BLaER1 (cell line): ENCODE data around the gene CPLX4.

Experiments
- H3K27ac ChIP-seq: shearing (Covaris generic); formaldehyde crosslinking; 2 replicates; pipeline ENCODE4 v1.8.1; 2022
- H3K27me3 ChIP-seq: shearing (Covaris generic); formaldehyde crosslinking; 2 replicates; pipeline ENCODE4 v1.8.1; 2022
- H3K36me3 ChIP-seq: shearing (Covaris generic); formaldehyde crosslinking; 2 replicates; pipeline ENCODE4 v1.8.1; 2022
- H3K4me1 ChIP-seq: shearing (Covaris generic); formaldehyde crosslinking; 2 replicates; pipeline ENCODE4 v1.8.1; 2022
- H3K4me2 ChIP-seq: shearing (Covaris generic); formaldehyde crosslinking; 2 replicates; pipeline ENCODE4 v1.8.1; 2022
- H3K4me3 ChIP-seq: shearing (Covaris generic); formaldehyde crosslinking; 2 replicates; pipeline ENCODE4 v1.8.1; 2022
- H3K9ac ChIP-seq: shearing (Covaris generic); formaldehyde crosslinking; 2 replicates; pipeline ENCODE4 v1.8.1; 2022
- H3K9me3 ChIP-seq: shearing (Covaris generic); formaldehyde crosslinking; 2 replicates; pipeline ENCODE4 v1.8.1; 2022
- H4K20me1 ChIP-seq: shearing (Covaris generic); formaldehyde crosslinking; 2 replicates; pipeline ENCODE4 v1.8.1; 2022
- Cebpa-rat ChIP-seq: shearing (Covaris generic); IDR thresholded peaks from 2 replicates; pipeline ENCODE4 v1.8.1; 2022

Gene CPLX4

GRCh38 chr18:59286341-59286740 lies 32.1 kb downstream of the CPLX4 start:
- Histone ChIP-seq H4K20me1 (no peaks in the 10 kb centered on the region), H3K27ac (no peak overlapping the region), H3K36me3 (no peaks in the 10 kb centered on the region), H3K4me1 (no peaks in the 10 kb centered on the region), H3K9ac (no peak overlapping the region), H3K27me3 (no peaks in the 10 kb centered on the region), H3K4me3 (no peak overlapping the region), H3K4me2 (no peak overlapping the region), H3K9me3 (no peaks in the 10 kb centered on the region)
- no peak for TF ChIP-seq Cebpa-rat

GRCh38 chr18:59282341-59282740 lies 36.1 kb downstream of the CPLX4 start:
- Histone ChIP-seq H3K4me3 (no peak overlapping the region), H3K4me1 (no peaks in the 10 kb centered on the region), H4K20me1 (no peaks in the 10 kb centered on the region), H3K36me3 (no peaks in the 10 kb centered on the region), H3K27ac (no peak overlapping the region), H3K9me3 (no peaks in the 10 kb centered on the region), H3K4me2 (no peak overlapping the region), H3K9ac (no peak overlapping the region), H3K27me3 (no peaks in the 10 kb centered on the region)
- no peak for TF ChIP-seq Cebpa-rat

- H3K36me3 ChIP-seq = no peaks in the 10 kb centered on the region
- H4K20me1 ChIP-seq = no peaks in the 10 kb centered on the region
- no peak overlapping the region for H3K4me3 ChIP-seq
- no peaks in the 10 kb centered on the region for H3K4me1 ChIP-seq
- H3K4me2 ChIP-seq = no peak overlapping the region
- no peak overlapping the region for H3K27ac ChIP-seq
- H3K9me3 ChIP-seq = 0 out of 2 replicates have a peak, but pooled peaks cover under 1% of the 10 kb centered on the region
- no peak for TF ChIP-seq Cebpa-rat
- no peak overlapping the region for H3K9ac ChIP-seq
- peaks cover 12% of the 10 kb centered on the region for H3K27me3 ChIP-seq
Observed at GRCh38 chr18:59279722-59280121, 38.7 kb downstream of the CPLX4 start.

- Histone ChIP-seq H3K4me2 (no peak overlapping the region), H3K4me3 (no peak overlapping the region), H3K27ac (no peak overlapping the region), H4K20me1 (no peaks in the 10 kb centered on the region), H3K9me3 (peaks cover 5% of the 10 kb centered on the region), H3K36me3 (no peaks in the 10 kb centered on the region), H3K4me1 (no peaks in the 10 kb centered on the region), H3K27me3 (peaks cover 18% of the 10 kb centered on the region), H3K9ac (no peak overlapping the region)
- TF ChIP-seq Cebpa-rat = no peak
Observed at GRCh38 chr18:59279193-59279592, 39.3 kb downstream of the CPLX4 start.

- Histone ChIP-seq H3K9ac (no peak overlapping the region), H3K4me1 (no peaks in the 10 kb centered on the region), H3K27me3 (peaks cover 22% of the 10 kb centered on the region), H3K4me3 (no peak overlapping the region), H3K36me3 (no peaks in the 10 kb centered on the region), H3K9me3 (peaks cover 9% of the 10 kb centered on the region), H4K20me1 (no peaks in the 10 kb centered on the region), H3K4me2 (no peak overlapping the region), H3K27ac (no peak overlapping the region)
- no peak for TF ChIP-seq Cebpa-rat
Observed at GRCh38 chr18:59278793-59279192, 39.7 kb downstream of the CPLX4 start.

GRCh38 chr18:59276047-59276446 lies 42.4 kb downstream of the CPLX4 start:
- Histone ChIP-seq H3K9me3 (peaks cover 37% of the 10 kb centered on the region), H3K9ac (no peak overlapping the region), H3K4me2 (no peak overlapping the region), H3K36me3 (no peaks in the 10 kb centered on the region), H3K4me1 (no peaks in the 10 kb centered on the region), H3K27ac (no peak overlapping the region), H3K4me3 (no peak overlapping the region), H3K27me3 (peaks cover 49% of the 10 kb centered on the region), H4K20me1 (no peaks in the 10 kb centered on the region)
- TF ChIP-seq Cebpa-rat = no peak

- Histone ChIP-seq H3K4me2 (no peak overlapping the region), H3K9me3 (peaks cover 43% of the 10 kb centered on the region), H3K27me3 (peaks cover 55% of the 10 kb centered on the region), H3K4me1 (no peaks in the 10 kb centered on the region), H3K4me3 (no peak overlapping the region), H3K27ac (no peak overlapping the region), H3K36me3 (no peaks in the 10 kb centered on the region), H4K20me1 (no peaks in the 10 kb centered on the region), H3K9ac (no peak overlapping the region)
- TF ChIP-seq Cebpa-rat = no peak
Observed at GRCh38 chr18:59275406-59275949, 43.0 kb downstream of the CPLX4 start.

GRCh38 chr18:59274533-59274928 lies 43.9 kb downstream of the CPLX4 start:
- Histone ChIP-seq H4K20me1 (peaks cover 2% of the 10 kb centered on the region; the same call in 1 of the 2 replicates), H3K9me3 (peaks cover 51% of the 10 kb centered on the region), H3K27ac (no peak overlapping the region), H3K4me2 (no peak overlapping the region), H3K36me3 (no peaks in the 10 kb centered on the region), H3K4me3 (no peak overlapping the region), H3K27me3 (peaks cover 64% of the 10 kb centered on the region), H3K4me1 (no peaks in the 10 kb centered on the region), H3K9ac (no peak overlapping the region)
- TF ChIP-seq Cebpa-rat = no peak

GRCh38 chr18:59273759-59274532 lies 44.5 kb downstream of the CPLX4 start:
- Histone ChIP-seq H3K9me3 (peaks cover 57% of the 10 kb centered on the region), H4K20me1 (peaks cover 7% of the 10 kb centered on the region; the same call in 1 of the 2 replicates), H3K4me2 (no peak overlapping the region), H3K27ac (no peak overlapping the region), H3K36me3 (no peaks in the 10 kb centered on the region), H3K27me3 (peaks cover 70% of the 10 kb centered on the region), H3K9ac (no peak overlapping the region), H3K4me1 (peaks cover 5% of the 10 kb centered on the region; the same call in 1 of the 2 replicates), H3K4me3 (no peak overlapping the region)
- no peak for TF ChIP-seq Cebpa-rat
